ENCODE results near the gene KLK12. TPM values are rescaled to one million over a fixed set of nuclear protein-coding genes. Genes with fewer than 3 reads are reported as not detected.
A peak's percentile ranks its signal among the peaks of the same experiment; 100 is the strongest.

The KLK12 gene
- total RNA-seq, 1 donor from 2014 or later, result not detected

GRCh38 chr19:51018745-51019543 lies 15.9 kb downstream of the KLK12 start:
- H3K4me3 ChIP-seq (ENCODE audit: low read depth, low read length), result no peak overlapping the region
- TF ChIP-seq, protein P1, sequence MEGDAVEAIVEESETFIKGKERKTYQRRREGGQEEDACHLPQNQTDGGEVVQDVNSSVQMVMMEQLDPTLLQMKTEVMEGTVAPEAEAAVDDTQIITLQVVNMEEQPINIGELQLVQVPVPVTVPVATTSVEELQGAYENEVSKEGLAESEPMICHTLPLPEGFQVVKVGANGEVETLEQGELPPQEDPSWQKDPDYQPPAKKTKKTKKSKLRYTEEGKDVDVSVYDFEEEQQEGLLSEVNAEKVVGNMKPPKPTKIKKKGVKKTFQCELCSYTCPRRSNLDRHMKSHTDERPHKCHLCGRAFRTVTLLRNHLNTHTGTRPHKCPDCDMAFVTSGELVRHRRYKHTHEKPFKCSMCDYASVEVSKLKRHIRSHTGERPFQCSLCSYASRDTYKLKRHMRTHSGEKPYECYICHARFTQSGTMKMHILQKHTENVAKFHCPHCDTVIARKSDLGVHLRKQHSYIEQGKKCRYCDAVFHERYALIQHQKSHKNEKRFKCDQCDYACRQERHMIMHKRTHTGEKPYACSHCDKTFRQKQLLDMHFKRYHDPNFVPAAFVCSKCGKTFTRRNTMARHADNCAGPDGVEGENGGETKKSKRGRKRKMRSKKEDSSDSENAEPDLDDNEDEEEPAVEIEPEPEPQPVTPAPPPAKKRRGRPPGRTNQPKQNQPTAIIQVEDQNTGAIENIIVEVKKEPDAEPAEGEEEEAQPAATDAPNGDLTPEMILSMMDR (conservative IDR thresholded peaks at IDR 0.05; ENCODE audit: low read depth, low read length), result no peak
- no peak for DNase-seq (ENCODE audit: low read depth)

- DNase-seq (ENCODE audit: low read depth), result no peak
- TF ChIP-seq, protein P1 (conservative IDR thresholded peaks at IDR 0.05; ENCODE audit: low read depth, low read length), result peak; percentile 75
- no peak overlapping the region for H3K4me3 ChIP-seq (ENCODE audit: low read depth, low read length)
Measured at GRCh38 chr19:51016798-51017683, 17.8 kb downstream of the KLK12 start.

DNA sequence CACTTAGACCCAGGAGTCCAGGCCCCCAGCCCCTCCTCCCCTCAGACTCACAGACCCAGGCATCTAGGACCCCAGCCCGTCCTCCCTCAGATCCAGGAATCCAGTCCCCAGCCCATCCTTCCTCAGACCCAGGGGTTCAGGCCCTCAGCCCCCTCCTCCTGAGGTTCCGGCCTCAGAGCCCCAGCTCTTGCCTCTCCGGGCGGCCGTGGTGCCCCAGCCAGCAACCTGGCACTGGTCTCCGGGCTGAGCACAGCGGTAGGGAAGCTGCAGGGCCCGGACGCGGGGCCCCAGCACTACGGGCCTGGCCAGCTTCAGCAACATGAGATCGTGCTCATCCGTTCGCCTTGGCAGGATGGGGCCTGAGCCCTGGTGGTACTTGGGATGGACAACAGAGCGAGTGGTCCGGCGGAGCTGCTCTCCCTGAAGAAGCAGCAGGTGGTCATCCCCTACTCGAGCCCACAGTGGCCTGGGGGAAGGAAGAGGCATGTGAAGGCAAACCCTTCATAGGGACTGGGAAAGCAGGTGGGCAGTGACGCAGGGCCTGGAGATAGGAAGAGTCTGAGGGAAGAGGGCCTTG lies 19.0 kb downstream of the KLK12 start:
- no peak overlapping the region for H3K4me3 ChIP-seq (ENCODE audit: low read depth, low read length)
- no peak for DNase-seq (ENCODE audit: low read depth)
- TF ChIP-seq, protein P1 (conservative IDR thresholded peaks at IDR 0.05; ENCODE audit: low read depth, low read length), result no peak

- no peak overlapping the region for H3K4me3 ChIP-seq (ENCODE audit: low read depth, low read length)
- TF ChIP-seq, protein P1 (conservative IDR thresholded peaks at IDR 0.05; ENCODE audit: low read depth, low read length), result no peak
- no peak for DNase-seq (ENCODE audit: low read depth)
Measured at GRCh38 chr19:51014242-51014641, 20.6 kb downstream of the KLK12 start.

DNA sequence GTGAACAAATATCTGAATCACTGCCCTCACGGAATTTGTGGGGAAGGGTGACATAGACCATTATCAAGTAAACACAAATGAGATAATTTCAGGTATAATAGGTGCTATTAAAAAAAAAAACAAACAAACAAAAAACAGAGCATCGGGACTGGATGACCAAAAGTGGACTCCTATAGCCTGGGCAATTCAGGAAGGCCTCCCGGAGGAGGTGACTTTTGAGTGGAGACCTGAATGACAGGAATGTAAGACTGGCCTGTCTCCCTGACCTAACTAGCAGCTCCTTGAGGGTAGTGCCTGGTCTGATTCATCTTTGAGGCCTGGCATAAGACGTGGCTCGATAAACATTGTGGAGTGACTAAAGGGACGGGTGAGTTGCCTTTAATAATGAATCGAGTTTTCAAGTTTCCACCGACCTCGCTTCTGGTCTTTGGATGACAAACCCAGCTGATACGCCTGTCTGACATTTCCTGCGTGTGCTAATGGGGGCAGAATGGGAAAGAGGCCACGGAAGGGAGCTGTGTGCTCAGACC lies 22.1 kb downstream of the KLK12 start:
- DNase-seq (ENCODE audit: low read depth), result no peak
- no peak overlapping the region for H3K4me3 ChIP-seq (ENCODE audit: low read depth, low read length)
- TF ChIP-seq, protein P1 (conservative IDR thresholded peaks at IDR 0.05; ENCODE audit: low read depth, low read length), result no peak

- no peak overlapping the region for H3K4me3 ChIP-seq (ENCODE audit: low read depth, low read length)
- TF ChIP-seq, protein P1 (conservative IDR thresholded peaks at IDR 0.05; ENCODE audit: low read depth, low read length), result no peak
- no peak for DNase-seq (ENCODE audit: low read depth)
Measured at GRCh38 chr19:51010066-51010795, 24.6 kb downstream of the KLK12 start.

Data from epithelial cell of proximal tubule (primary cell).